Measurements from ENCODE around the gene PIK3R3.

DNA sequence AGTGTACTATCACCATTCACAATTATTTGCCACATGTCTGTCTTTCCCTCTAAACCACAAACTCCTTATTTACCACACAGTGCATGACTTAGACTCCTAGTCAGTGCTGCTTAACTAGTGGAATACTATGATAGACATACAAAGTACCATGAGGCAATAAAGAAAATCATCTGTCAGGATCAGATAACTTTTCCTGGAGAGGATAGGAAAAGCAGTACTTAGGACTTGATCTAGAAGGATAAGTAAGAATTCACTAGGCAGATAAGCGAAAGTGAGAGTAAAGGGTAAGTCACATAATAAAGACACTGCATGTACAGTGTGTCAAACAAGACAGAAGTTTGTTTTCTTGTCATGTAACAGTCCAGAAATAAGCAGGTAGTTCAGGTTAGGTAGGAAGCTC lies 21.3 kb upstream of the PIK3R3 start:
- TF ChIP-seq, protein P1, sequence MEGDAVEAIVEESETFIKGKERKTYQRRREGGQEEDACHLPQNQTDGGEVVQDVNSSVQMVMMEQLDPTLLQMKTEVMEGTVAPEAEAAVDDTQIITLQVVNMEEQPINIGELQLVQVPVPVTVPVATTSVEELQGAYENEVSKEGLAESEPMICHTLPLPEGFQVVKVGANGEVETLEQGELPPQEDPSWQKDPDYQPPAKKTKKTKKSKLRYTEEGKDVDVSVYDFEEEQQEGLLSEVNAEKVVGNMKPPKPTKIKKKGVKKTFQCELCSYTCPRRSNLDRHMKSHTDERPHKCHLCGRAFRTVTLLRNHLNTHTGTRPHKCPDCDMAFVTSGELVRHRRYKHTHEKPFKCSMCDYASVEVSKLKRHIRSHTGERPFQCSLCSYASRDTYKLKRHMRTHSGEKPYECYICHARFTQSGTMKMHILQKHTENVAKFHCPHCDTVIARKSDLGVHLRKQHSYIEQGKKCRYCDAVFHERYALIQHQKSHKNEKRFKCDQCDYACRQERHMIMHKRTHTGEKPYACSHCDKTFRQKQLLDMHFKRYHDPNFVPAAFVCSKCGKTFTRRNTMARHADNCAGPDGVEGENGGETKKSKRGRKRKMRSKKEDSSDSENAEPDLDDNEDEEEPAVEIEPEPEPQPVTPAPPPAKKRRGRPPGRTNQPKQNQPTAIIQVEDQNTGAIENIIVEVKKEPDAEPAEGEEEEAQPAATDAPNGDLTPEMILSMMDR (optimal IDR thresholded peaks at IDR 0.05 in 1 of 3, IDR thresholded peaks at IDR 0.05 in 1 of 3, conservative IDR thresholded peaks at IDR 0.05 in 1 of 3; ENCODE audit: extremely low read depth in 1 of 3, insufficient read depth in 2 of 3, low read length in 3 of 3) = no peak
- TF ChIP-seq EZH2 (IDR thresholded peaks at IDR 0.05; ENCODE audit: low read length) = no peak

All from keratinocyte (primary cell).